IMR-90 (cell line): ENCODE data around the gene TMEM74B. TPM values are rescaled to one million over a fixed set of nuclear protein-coding genes. Genes with fewer than 3 reads are reported as not detected.

Source experiments
- ATAC-seq: fragments of 200-7000 bp; cut with Tn5 transposase; 2 replicates; pipeline ENCODE4 v1.9.1; 2020; ENCODE audit warnings: low read depth, mild to moderate bottlenecking, moderate library complexity
- BruUV-seq: library from RNA; stranded (reverse); fragments of 400-500 nt; replicated peaks from 2 replicates; lab custom pipeline; 2021; lab: Mats Ljungman, UMichigan
- CTCF ChIA-PET: fragments of 300-600 bp; formaldehyde crosslinking; extraction: SDS; loops from one replicate; lab custom pipeline; 2021; ENCODE audit warnings: antibody characterized with exemption; lab: Yijun Ruan, JAX
- POLR2A ChIA-PET: fragments of 300-600 bp; sonication (Branson Sonifier 250); formaldehyde crosslinking; loops from one replicate; lab custom pipeline; 2022; ENCODE audit warnings: antibody characterized with exemption; ENCODE audit not compliant: unreplicated experiment; lab: Charles Lee
- DNase-seq: peaks from one replicate; pipeline ENCODE4 v3.0.0; 2013
- H2AFZ ChIP-seq: replicated peaks from 2 replicates; pipeline ENCODE3; 2013; ENCODE audit warnings: low read length, mild to moderate bottlenecking; ENCODE audit not compliant: poor library complexity
- H2AK5ac ChIP-seq: 2 replicates; pipeline ENCODE4 v1.6.1; 2013; ENCODE audit warnings: low read depth, low read length, inconsistent platforms
- H2AK9ac ChIP-seq: replicated peaks from 2 replicates; pipeline ENCODE3; 2013; ENCODE audit warnings: mild to moderate bottlenecking, low read depth, low read length, moderate library complexity; ENCODE audit not compliant: poor library complexity
- H2BK120ac ChIP-seq: 2 replicates; pipeline ENCODE4 v1.6.1; 2013; ENCODE audit warnings: low read depth, low read length, inconsistent platforms
- H2BK15ac ChIP-seq: 3 replicates; pipeline ENCODE4 v1.6.1; 2013; ENCODE audit warnings: low read depth, low read length, inconsistent platforms
- H2BK20ac ChIP-seq: 2 replicates; pipeline ENCODE4 v1.6.1; 2013; ENCODE audit warnings: low read depth, mild to moderate bottlenecking, inconsistent platforms, low read length, moderate library complexity
- H2BK5ac ChIP-seq: 2 replicates; pipeline ENCODE4 v1.6.1; 2013; ENCODE audit warnings: mild to moderate bottlenecking, low read depth, low read length, inconsistent platforms; ENCODE audit not compliant: poor library complexity, severe bottlenecking
- H3K14ac ChIP-seq: replicated peaks from 2 replicates; pipeline ENCODE4 v1.6.1; 2013; ENCODE audit warnings: low read depth, low read length, inconsistent platforms
- H3K18ac ChIP-seq: 2 replicates; pipeline ENCODE4 v1.6.1; 2013; ENCODE audit warnings: low read depth, low read length, control low read depth
- H3K23ac ChIP-seq: 2 replicates; pipeline ENCODE4 v1.6.1; 2013; ENCODE audit warnings: low read depth, low read length, inconsistent platforms
- H3K27ac ChIP-seq: 2 replicates; pipeline ENCODE4 v1.5.1; 2013; ENCODE audit warnings: mild to moderate bottlenecking, control low read depth, low read length; ENCODE audit not compliant: insufficient read depth
- H3K27me3 ChIP-seq: 2 replicates; pipeline ENCODE4 v1.6.1; 2013; ENCODE audit warnings: low read length; ENCODE audit not compliant: control insufficient read depth, insufficient read depth
- H3K36me3 ChIP-seq: 2 replicates; pipeline ENCODE4 v1.6.1; 2013; ENCODE audit warnings: low read length, mixed read lengths; ENCODE audit not compliant: control insufficient read depth, insufficient read depth
- H3K4ac ChIP-seq: 2 replicates; pipeline ENCODE4 v1.6.1; 2013; ENCODE audit warnings: low read depth, low read length, inconsistent platforms
- H3K4me1 ChIP-seq: 2 replicates; pipeline ENCODE4 v1.6.1; 2013; ENCODE audit warnings: low read length, mixed read lengths; ENCODE audit not compliant: control insufficient read depth, insufficient read depth
- H3K4me2 ChIP-seq: 2 replicates; pipeline ENCODE4 v1.6.1; 2013; ENCODE audit warnings: low read depth, mild to moderate bottlenecking, control low read depth, low read length, moderate library complexity
- H3K4me3 ChIP-seq: 2 replicates; pipeline ENCODE4 v1.5.1; 2013; ENCODE audit warnings: low read depth, mild to moderate bottlenecking, control low read depth, low read length, moderate library complexity; ENCODE audit not compliant: insufficient read depth
- H3K56ac ChIP-seq: 2 replicates; pipeline ENCODE4 v1.6.1; 2013; ENCODE audit warnings: low read length, inconsistent platforms; ENCODE audit not compliant: insufficient read depth; ENCODE audit errors: extremely low read depth
- H3K79me1 ChIP-seq, 2 experiments: 2 replicates each; pipeline ENCODE4 v1.6.1; 2013; ENCODE audit warnings: low read length in 2 of 2, inconsistent platforms in 1 of 2, low read depth in 1 of 2
- H3K9ac ChIP-seq: 2 replicates; pipeline ENCODE4 v1.6.1; 2013; ENCODE audit warnings: low read depth, low read length, control low read depth
- H3K9me1 ChIP-seq: 2 replicates; pipeline ENCODE4 v1.6.1; 2013; ENCODE audit warnings: low read length, inconsistent platforms; ENCODE audit not compliant: insufficient read depth
- H3K9me3 ChIP-seq: 2 replicates; pipeline ENCODE4 v1.6.1; 2013; ENCODE audit warnings: low read length; ENCODE audit not compliant: control insufficient read depth, insufficient read depth
- H4K20me1 ChIP-seq: 2 replicates; pipeline ENCODE4 v1.6.1; 2013; ENCODE audit warnings: low read length, inconsistent platforms; ENCODE audit not compliant: insufficient read depth
- H4K5ac ChIP-seq: 2 replicates; pipeline ENCODE4 v1.6.1; 2013; ENCODE audit warnings: mild to moderate bottlenecking, low read depth, low read length, control low read depth
- H4K8ac ChIP-seq, 2 experiments: 2 replicates each; pipeline ENCODE4 v1.6.1; 2013; ENCODE audit warnings: low read depth in 2 of 2, low read length in 2 of 2, control low read depth in 1 of 2, inconsistent platforms in 1 of 2
- H4K91ac ChIP-seq: 2 replicates; pipeline ENCODE4 v1.6.1; 2013; ENCODE audit warnings: low read depth, low read length, inconsistent platforms; ENCODE audit not compliant: insufficient read depth
- BHLHE40 ChIP-seq: fragments of 150-350 bp; IDR thresholded peaks from 2 replicates; pipeline ENCODE4 v1.6.1; 2016; ENCODE audit warnings: mild to moderate bottlenecking, low read depth, low read length
- CEBPB ChIP-seq: IDR thresholded peaks from 2 replicates; pipeline ENCODE4 v1.6.1; 2012; ENCODE audit warnings: low read depth, low read length, improper control_type of control experiment
- CHD1 ChIP-seq: IDR thresholded peaks from 2 replicates; pipeline ENCODE4 v1.6.1; 2012; ENCODE audit warnings: low read depth, low read length, improper control_type of control experiment
- CTCF ChIP-seq: conservative IDR thresholded peaks from 2 replicates; pipeline ENCODE4 v1.5.1; 2012; ENCODE audit warnings: mild to moderate bottlenecking, low read depth, low read length, improper control_type of control experiment
- FOS ChIP-seq: fragments of 150-350 bp; IDR thresholded peaks from 2 replicates; pipeline ENCODE4 v1.6.1; 2016; ENCODE audit warnings: low read depth, low read length
- MAFK ChIP-seq: IDR thresholded peaks from 2 replicates; pipeline ENCODE4 v1.6.1; 2012; ENCODE audit warnings: low read depth, low read length, improper control_type of control experiment
- MAZ ChIP-seq: IDR thresholded peaks from 2 replicates; pipeline ENCODE4 v1.6.1; 2012; ENCODE audit warnings: low read depth, mild to moderate bottlenecking, low read length, improper control_type of control experiment, moderate library complexity, borderline replicate concordance
- MXI1 ChIP-seq: IDR thresholded peaks from 2 replicates; pipeline ENCODE4 v1.6.1; 2012; ENCODE audit warnings: low read depth, mild to moderate bottlenecking, low read length, moderate library complexity, borderline replicate concordance
- NFE2L2 ChIP-seq: fragments of 150-350 bp; IDR thresholded peaks from 2 replicates; pipeline ENCODE4 v1.6.1; 2016; ENCODE audit warnings: low read depth, mild to moderate bottlenecking, low read length
- POLR2A ChIP-seq: IDR thresholded peaks from 2 replicates; pipeline ENCODE4 v1.6.1; 2012; ENCODE audit warnings: mild to moderate bottlenecking, low read depth, low read length
- RAD21 ChIP-seq: IDR thresholded peaks from 2 replicates; pipeline ENCODE4 v1.6.1; 2012; ENCODE audit warnings: low read length, improper control_type of control experiment
- RCOR1 ChIP-seq: IDR thresholded peaks from 2 replicates; pipeline ENCODE4 v1.6.1; 2012; ENCODE audit warnings: mild to moderate bottlenecking, low read length, improper control_type of control experiment; ENCODE audit not compliant: insufficient replicate concordance
- RFX5 ChIP-seq: IDR thresholded peaks from 2 replicates; pipeline ENCODE4 v1.8.0; 2012; ENCODE audit warnings: low read depth, mild to moderate bottlenecking, low read length, moderate library complexity
- SMC3 ChIP-seq: fragments of 150-350 bp; IDR thresholded peaks from 2 replicates; pipeline ENCODE4 v1.6.1; 2016; ENCODE audit warnings: low read depth, mild to moderate bottlenecking, antibody characterized with exemption, low read length, moderate library complexity
- WGBS, 2 experiments: methylation state at CpG; one replicate each; pipeline versions ENCODE4 v1.1.5 to v1.1.7; 2013; ENCODE audit warnings: missing lambda C conversion rate in 2 of 2; ENCODE audit not compliant: insufficient read length in 1 of 2; ENCODE audit errors: extremely low coverage in 2 of 2; 5-methylcytosine and 5-hydroxymethylcytosine counted together
- dilution Hi-C: fragments of 300-500 bp; cut with HindIII; formaldehyde crosslinking; loops from one replicate; pipeline ENCODE4 v1.14.3; 2018; ENCODE audit warnings: low sequenced_read_pairs; ENCODE audit not compliant: unreplicated experiment
- in situ Hi-C: fragments of 300-500 bp; cut with MboI; formaldehyde crosslinking; loops from 3 replicates; pipeline ENCODE4 v1.14.3; 2019; ENCODE audit warnings: low sequenced_read_pairs, inconsistent platforms, mixed read lengths
- intact Hi-C: fragments of 100-400 bp; cut with micrococcal nuclease; formaldehyde crosslinking; loops from 2 replicates; pipeline ENCODE4 v1.10.0; 2022
- polyA plus RNA-seq, 3 experiments: library from polyadenylated mRNA; depleted of rRNA; stranded (reverse); fragments of >200 nt; gene quantifications; 2 replicates each; pipeline ENCODE4 v1.2.3, GENCODE V29; 2012; ENCODE audit warnings: low replicate concordance in 1 of 3
- total RNA-seq: library from RNA; depleted of rRNA; stranded (reverse); fragments of >200 nt; gene quantifications from 2 replicates; pipeline ENCODE4 v1.2.3, GENCODE V29; 2012
- TF ChIP-seq, protein P1 (sequence below): fragments of 150-350 bp; IDR thresholded peaks from 2 replicates; pipeline ENCODE4 v1.6.1; 2016; ENCODE audit warnings: low read depth, mild to moderate bottlenecking, low read length, moderate library complexity, borderline replicate concordance
- TF ChIP-seq, protein P2 (sequence below): fragments of 150-350 bp; IDR thresholded peaks from 2 replicates; pipeline ENCODE4 v1.6.1; 2017; ENCODE audit warnings: mild to moderate bottlenecking, antibody characterized with exemption, low read length, low read depth

TMEM74B gene
- total and polyA plus RNA-seq, 2 of the 4 experiments (the other 2 are of a cell fraction): 0.03 TPM; not detected in 1

DNA sequence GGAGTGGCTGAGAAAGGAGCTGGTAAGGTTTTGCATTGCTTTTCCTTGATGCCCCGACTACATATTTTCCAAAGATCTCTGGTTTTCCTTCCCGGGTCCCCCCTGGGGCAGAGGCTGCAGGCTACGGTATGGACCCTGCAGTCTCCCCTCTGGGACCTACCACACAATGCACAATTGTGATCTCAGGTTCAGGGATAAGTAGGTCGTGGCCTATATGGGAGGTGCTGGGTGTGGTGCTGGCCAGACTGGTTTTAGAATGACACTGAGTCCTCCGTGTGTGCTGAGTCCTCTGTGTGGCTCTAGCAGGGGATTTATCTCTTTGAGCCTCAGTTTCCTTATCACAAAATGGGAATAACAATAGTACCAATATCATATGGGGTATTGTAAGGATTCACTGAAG is 18.8 kb upstream of the TMEM74B start:
- H3K36me3 ChIP-seq: no peaks in the 10 kb centered on the region
- 0 out of 2 replicates have a peak, but pooled peaks cover 3% of the 10 kb centered on the region for H3K9me1 ChIP-seq
- H2BK120ac ChIP-seq: no peak overlapping the region
- no peak overlapping the region for H3K4me2 ChIP-seq
- H3K9me3 ChIP-seq: 0 out of 2 replicates have a peak, but pooled peaks cover 2% of the 10 kb centered on the region
- dilution Hi-C loops (no loop called here), intact Hi-C loops (no loop called here), in situ Hi-C loops (no loop called here)
- H3K18ac ChIP-seq: no peak overlapping the region
- no peak overlapping the region for H2AK9ac ChIP-seq
- H4K91ac ChIP-seq: no peak overlapping the region
- no peak overlapping the region for H3K56ac ChIP-seq
- no peaks in the 10 kb centered on the region for H3K79me1 ChIP-seq
- H2AFZ ChIP-seq: no peak overlapping the region
- no peak for TF ChIP-seq RFX5
- no peak for TF ChIP-seq CTCF
- no peak for TF ChIP-seq BHLHE40
- no peak for TF ChIP-seq NFE2L2
- TF ChIP-seq CHD1: no peak
- TF ChIP-seq RAD21: no peak
- TF ChIP-seq MAZ: no peak
- TF ChIP-seq FOS: no peak
- TF ChIP-seq MAFK: no peak
- no peak for TF ChIP-seq CEBPB
- no peak for TF ChIP-seq SMC3
- TF ChIP-seq MXI1: no peak
- no peak for TF ChIP-seq POLR2A
- TF ChIP-seq, protein P1, sequence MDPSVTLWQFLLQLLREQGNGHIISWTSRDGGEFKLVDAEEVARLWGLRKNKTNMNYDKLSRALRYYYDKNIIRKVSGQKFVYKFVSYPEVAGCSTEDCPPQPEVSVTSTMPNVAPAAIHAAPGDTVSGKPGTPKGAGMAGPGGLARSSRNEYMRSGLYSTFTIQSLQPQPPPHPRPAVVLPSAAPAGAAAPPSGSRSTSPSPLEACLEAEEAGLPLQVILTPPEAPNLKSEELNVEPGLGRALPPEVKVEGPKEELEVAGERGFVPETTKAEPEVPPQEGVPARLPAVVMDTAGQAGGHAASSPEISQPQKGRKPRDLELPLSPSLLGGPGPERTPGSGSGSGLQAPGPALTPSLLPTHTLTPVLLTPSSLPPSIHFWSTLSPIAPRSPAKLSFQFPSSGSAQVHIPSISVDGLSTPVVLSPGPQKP: no peak
- no peak for TF ChIP-seq RCOR1
- TF ChIP-seq, protein P2, sequence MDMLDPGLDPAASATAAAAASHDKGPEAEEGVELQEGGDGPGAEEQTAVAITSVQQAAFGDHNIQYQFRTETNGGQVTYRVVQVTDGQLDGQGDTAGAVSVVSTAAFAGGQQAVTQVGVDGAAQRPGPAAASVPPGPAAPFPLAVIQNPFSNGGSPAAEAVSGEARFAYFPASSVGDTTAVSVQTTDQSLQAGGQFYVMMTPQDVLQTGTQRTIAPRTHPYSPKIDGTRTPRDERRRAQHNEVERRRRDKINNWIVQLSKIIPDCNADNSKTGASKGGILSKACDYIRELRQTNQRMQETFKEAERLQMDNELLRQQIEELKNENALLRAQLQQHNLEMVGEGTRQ: no peak
- POLR2A ChIA-PET: no interaction called here
- no TSS peak for BruUV-seq
- no peak overlapping the region for H4K5ac ChIP-seq
- no peak overlapping the region for H2BK20ac ChIP-seq
- H3K4me1 ChIP-seq: no peaks in the 10 kb centered on the region
- H2AK5ac ChIP-seq: no peak overlapping the region
- H3K9ac ChIP-seq: no peak overlapping the region
- DNase-seq: no peak
- no peak overlapping the region for H3K23ac ChIP-seq
- no CpG with 5 or more reads among the region's 5 CpGs for WGBS, 2 experiments
- CTCF ChIA-PET: interaction anchor here (0.7 kb wide), 1 partner anchor 44 kb away, joined by 5 read pairs; no protein-coding TSS in a partner anchor
- H3K14ac ChIP-seq: no peak overlapping the region
- ATAC-seq: no peak
- peaks cover 57% of the 10 kb centered on the region for H3K27me3 ChIP-seq
- H3K4me3 ChIP-seq: no peak overlapping the region
- no peak overlapping the region for H2BK15ac ChIP-seq
- no peak overlapping the region for H2BK5ac ChIP-seq
- H4K8ac ChIP-seq: no peak overlapping the region
- no peak overlapping the region for H3K4ac ChIP-seq
- H4K20me1 ChIP-seq: no peaks in the 10 kb centered on the region
- no peak overlapping the region for H3K27ac ChIP-seq
